ENCODE data around the gene TRPM2. TPM values are rescaled to one million over a fixed set of nuclear protein-coding genes. Genes with fewer than 3 reads are reported as not detected.

TRPM2 gene
- under 0.01 TPM in 1 of 2 replicates, not detected in the other for total RNA-seq

GRCh38 chr21:44353191-44353970 lies at the start of gene TRPM2:
TSS of gene TRPM2 (plus strand) at chr21:44353621. CDS start at chr21:44353701, 80 bp downstream.

GRCh38 chr21:44338971-44339910 lies 14.2 kb upstream of the TRPM2 start, which contains the start of gene CFAP410:
TSS of gene CFAP410 (minus strand) at chr21:44339390. CDS start at chr21:44339194, 196 bp downstream.

GRCh38 chr21:44454747-44455523 lies 101.5 kb downstream of the TRPM2 start, which contains the start of gene LRRC3:
TSS of gene LRRC3 (plus strand) at chr21:44455510. CDS start at chr21:44456645, 1,135 bp downstream.

Other genes with a start within 250 kb of the TRPM2 start
- 2.6 and 3.0 TPM in 2 replicates for gene PWP2, start 246.2 kb upstream of the TRPM2 start, total RNA-seq
- 16.4 and 26.0 TPM in 2 replicates for gene GATD3, start 219.9 kb upstream of the TRPM2 start, total RNA-seq
- gene ICOSLG, start 112.7 kb upstream of the TRPM2 start, total RNA-seq = 0.06 and 0.13 TPM in 2 replicates
- not detected in 2 replicates for gene DNMT3L, start 91.7 kb upstream of the TRPM2 start, total RNA-seq
- under 0.01 TPM in 1 of 2 replicates, not detected in the other for gene AIRE, start 67.7 kb upstream of the TRPM2 start, total RNA-seq
- 158 and 218 TPM in 2 replicates for gene PFKL, start 53.6 kb upstream of the TRPM2 start, total RNA-seq
- 13.4 and 15.6 TPM in 2 replicates for gene CFAP410, start 14.2 kb upstream of the TRPM2 start, total RNA-seq
- gene LRRC3, start 101.9 kb downstream of the TRPM2 start, total RNA-seq = 0.13 and 0.25 TPM in 2 replicates
- gene KRTAP10-1, start 186.6 kb downstream of the TRPM2 start, total RNA-seq = not detected in 2 replicates
- gene KRTAP10-2, start 197.9 kb downstream of the TRPM2 start, total RNA-seq = not detected in 2 replicates
- not detected in 2 replicates for gene KRTAP10-3, start 205.2 kb downstream of the TRPM2 start, total RNA-seq
- gene KRTAP10-4, start 220.1 kb downstream of the TRPM2 start, total RNA-seq = not detected in 2 replicates
- gene KRTAP10-5, start 227.0 kb downstream of the TRPM2 start, total RNA-seq = not detected in 2 replicates
- not detected in 2 replicates for gene KRTAP10-6, start 238.9 kb downstream of the TRPM2 start, total RNA-seq
- not detected in 2 replicates for gene KRTAP10-7, start 247.0 kb downstream of the TRPM2 start, total RNA-seq